Measurements from ENCODE around the gene SNRPD2. TPM values are rescaled to one million over a fixed set of nuclear protein-coding genes. Genes with fewer than 3 reads are reported as not detected.
A peak's percentile ranks its signal among the peaks of the same experiment; 100 is the strongest.

SNRPD2 gene
- total RNA-seq, 1 donor from 2014 or later, result 186 TPM

- no peak for DNase-seq
Observed at GRCh38 chr19:45655073-45655472, 36.7 kb downstream of the SNRPD2 start.

GRCh38 chr19:45653634-45654033, 38.1 kb downstream of the SNRPD2 start:
- DNase-seq, result no peak

- DNase-seq, result no peak
Observed at GRCh38 chr19:45650722-45651121, 41.0 kb downstream of the SNRPD2 start.

- no peak for DNase-seq
Observed at GRCh38 chr19:45646345-45646698, 45.4 kb downstream of the SNRPD2 start.

- DNase-seq, result peak; percentile 52
Observed at GRCh38 chr19:45645631-45646344, 46.0 kb downstream of the SNRPD2 start.

- DNase-seq, result no peak
Observed at GRCh38 chr19:45645068-45645630, 46.6 kb downstream of the SNRPD2 start.

- no peak for DNase-seq
Observed at GRCh38 chr19:45643927-45644771, 47.6 kb downstream of the SNRPD2 start.

- DNase-seq, result peak; percentile 80
Observed at GRCh38 chr19:45643024-45643926, 48.5 kb downstream of the SNRPD2 start.

GRCh38 chr19:45641274-45642105, 50.3 kb downstream of the SNRPD2 start:
- no peak for DNase-seq

- DNase-seq, result no peak
Observed at GRCh38 chr19:45640849-45641273, 50.9 kb downstream of the SNRPD2 start.

- DNase-seq, result peak; percentile 15
Observed at GRCh38 chr19:45638930-45639729, 52.6 kb downstream of the SNRPD2 start, which contains the start of gene EML2. EML2 (minus strand) TSS chr19:45639397; CDS start chr19:45639376, 21 bp downstream.

GRCh38 chr19:45637890-45638667, 53.7 kb downstream of the SNRPD2 start:
- no peak for DNase-seq

Small RNA genes within 50 kb of the gene (small RNA-seq; reads per million reads assigned to genes)
- gene MIR642A (ENCODE audit: low replicate concordance) (0.54 reads per million, percentile 64 among the genes with 10 or more reads in this experiment), gene RN7SL836P (ENCODE audit: low replicate concordance) (not detected)

Other genes with a start within 250 kb of the SNRPD2 start
- gene FOSB, start 224.0 kb downstream of the SNRPD2 start, total RNA-seq, result 21.2 TPM
- 8.1 TPM for gene RTN2, start 194.9 kb downstream of the SNRPD2 start, total RNA-seq
- gene PPM1N, start 193.5 kb downstream of the SNRPD2 start, total RNA-seq, result 1.7 TPM
- gene VASP, start 184.5 kb downstream of the SNRPD2 start, total RNA-seq, result 35.5 TPM
- 2.6 TPM for gene OPA3, start 107.2 kb downstream of the SNRPD2 start, total RNA-seq
- gene GPR4, start 89.7 kb downstream of the SNRPD2 start, total RNA-seq, result 0.20 TPM
- 20.1 TPM for gene EML2, start 52.6 kb downstream of the SNRPD2 start, total RNA-seq
- gene GIPR, start 23.7 kb downstream of the SNRPD2 start, total RNA-seq, result 25.7 TPM
- 3.4 TPM for gene QPCTL, start 713 bp upstream of the SNRPD2 start, total RNA-seq
- gene FBXO46, start 38.9 kb upstream of the SNRPD2 start, total RNA-seq, result 5.6 TPM
- gene MEIOSIN, start 41.5 kb upstream of the SNRPD2 start, total RNA-seq, result not detected
- gene SIX5, start 77.3 kb upstream of the SNRPD2 start, total RNA-seq, result 6.9 TPM
- 29.0 TPM for gene DMPK, start 90.5 kb upstream of the SNRPD2 start, total RNA-seq
- gene DMWD, start 100.9 kb upstream of the SNRPD2 start, total RNA-seq, result 21.2 TPM
- not detected for gene RSPH6A, start 123.4 kb upstream of the SNRPD2 start, total RNA-seq
- gene SYMPK, start 171.2 kb upstream of the SNRPD2 start, total RNA-seq, result 31.9 TPM
- not detected for gene FOXA3, start 172.4 kb upstream of the SNRPD2 start, total RNA-seq
- 14.5 TPM for gene IRF2BP1, start 194.2 kb upstream of the SNRPD2 start, total RNA-seq
- 1.1 TPM for gene MYPOP, start 210.7 kb upstream of the SNRPD2 start, total RNA-seq
- gene NANOS2, start 222.8 kb upstream of the SNRPD2 start, total RNA-seq, result not detected